CD4-positive, alpha-beta T cell treated with Interleukin-1 beta for 1 hour (primary cell): ENCODE measurements around the gene ADCY6.

Experiments used
- DNase-seq, 2 donors: peaks; one replicate each; pipeline ENCODE4 v3.0.0-alpha.2; 2020 to 2022

ADCY6 gene

DNA sequence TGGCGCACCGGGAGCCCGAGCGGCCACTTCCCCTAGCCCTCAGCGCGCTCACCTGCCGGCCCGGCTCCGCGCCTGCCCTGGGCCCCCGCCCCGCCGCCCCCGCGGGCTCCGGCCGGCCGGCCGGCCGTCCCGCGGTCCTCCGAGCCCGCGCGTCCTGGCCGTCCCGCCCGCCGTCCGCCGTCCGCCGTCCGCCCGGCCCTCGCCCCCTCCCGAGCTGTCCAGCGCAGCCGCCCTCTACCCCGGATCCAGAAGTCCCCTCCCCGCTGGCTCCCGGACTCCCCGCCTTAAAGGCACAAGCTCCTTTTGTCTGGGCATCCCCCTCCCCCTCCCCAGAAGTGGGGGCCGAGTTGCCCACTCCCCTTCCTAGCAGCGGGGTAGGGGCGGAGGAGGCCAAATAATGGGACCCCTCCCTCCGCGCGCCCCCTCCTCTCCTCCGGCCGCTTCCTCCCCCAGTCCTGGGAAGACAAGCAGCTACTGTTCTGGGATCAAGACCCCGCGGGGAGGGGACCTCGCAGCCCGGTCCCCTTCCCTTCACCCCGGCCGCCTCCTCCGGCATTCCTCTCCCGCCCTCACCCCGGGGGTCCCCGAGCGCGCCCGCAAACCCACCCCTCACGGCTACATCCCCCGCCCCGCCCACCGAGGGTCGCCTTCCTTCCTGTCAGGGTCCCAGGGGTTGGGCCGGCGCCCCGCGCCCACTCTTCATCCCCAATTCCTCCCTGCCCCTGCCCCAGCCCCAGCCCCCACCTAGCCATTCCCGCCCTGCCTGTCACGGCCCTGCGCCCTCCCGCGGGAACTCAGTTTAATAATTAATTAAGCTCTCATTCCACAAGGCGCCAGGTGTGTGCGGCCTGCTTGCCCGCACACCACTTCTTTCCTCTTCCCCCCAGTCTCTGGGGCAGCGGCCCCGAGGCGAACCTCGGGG lies at the start of gene ADCY6:
TSS of gene ADCY6 (minus strand) at position 236 of the 922 bp plus-strand sequence. CDS start 5,655 bp downstream, outside the sequence.
- no peak for DNase-seq

- DNase-seq: no peak
These were observed 49.2 kb upstream of the ADCY6 start for GRCh38 chr12:48838048-48838447.

GRCh38 chr12:48832321-48833060 lies 43.6 kb upstream of the ADCY6 start:
- DNase-seq: no peak

DNA sequence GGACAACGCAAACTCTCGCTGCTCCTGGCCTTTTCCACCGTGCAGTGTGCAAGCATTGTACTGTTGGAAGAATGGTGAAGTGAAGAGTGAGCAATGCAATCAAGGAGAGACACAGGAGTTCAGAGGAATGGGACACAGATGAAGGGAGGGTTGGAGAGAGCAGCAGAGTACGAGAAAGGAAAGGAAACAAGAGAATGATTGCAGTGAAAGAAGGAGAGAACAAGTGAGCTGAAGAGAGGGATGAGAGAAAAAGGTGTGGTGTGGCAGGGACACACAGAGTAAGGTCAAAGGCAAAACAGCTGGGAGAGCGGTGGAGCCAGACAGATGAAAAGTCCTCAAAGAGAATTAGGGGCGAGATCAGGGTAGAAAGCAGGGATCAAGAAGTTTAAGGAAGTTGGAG lies 42.4 kb upstream of the ADCY6 start:
- DNase-seq: no peak

GRCh38 chr12:48828841-48829575 lies 40.1 kb upstream of the ADCY6 start:
- no peak for DNase-seq

DNA sequence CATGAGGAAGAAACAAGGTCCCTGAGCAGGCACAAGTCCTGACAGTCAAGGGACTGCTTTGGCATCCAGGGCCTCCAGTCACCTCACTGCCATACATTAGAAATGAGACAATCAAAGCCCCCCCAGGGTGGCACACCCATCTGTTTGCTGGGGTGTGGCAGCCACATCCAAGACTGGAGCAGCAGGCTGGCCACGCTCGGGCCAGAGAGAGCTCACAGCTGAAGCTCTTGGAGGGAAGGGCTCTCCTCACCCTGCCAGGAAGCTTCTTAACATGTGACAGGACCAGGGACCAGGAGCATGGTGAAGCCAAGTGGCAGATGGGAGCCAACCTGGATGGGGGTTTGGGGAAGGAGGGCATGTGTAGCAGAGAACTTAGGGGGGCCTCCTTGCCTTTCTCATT lies 39.4 kb upstream of the ADCY6 start:
- DNase-seq: no peak

- no peak for DNase-seq
These were observed 38.7 kb upstream of the ADCY6 start for GRCh38 chr12:48827513-48828096.

GRCh38 chr12:48827026-48827425 lies 38.1 kb upstream of the ADCY6 start:
- DNase-seq: no peak

DNA sequence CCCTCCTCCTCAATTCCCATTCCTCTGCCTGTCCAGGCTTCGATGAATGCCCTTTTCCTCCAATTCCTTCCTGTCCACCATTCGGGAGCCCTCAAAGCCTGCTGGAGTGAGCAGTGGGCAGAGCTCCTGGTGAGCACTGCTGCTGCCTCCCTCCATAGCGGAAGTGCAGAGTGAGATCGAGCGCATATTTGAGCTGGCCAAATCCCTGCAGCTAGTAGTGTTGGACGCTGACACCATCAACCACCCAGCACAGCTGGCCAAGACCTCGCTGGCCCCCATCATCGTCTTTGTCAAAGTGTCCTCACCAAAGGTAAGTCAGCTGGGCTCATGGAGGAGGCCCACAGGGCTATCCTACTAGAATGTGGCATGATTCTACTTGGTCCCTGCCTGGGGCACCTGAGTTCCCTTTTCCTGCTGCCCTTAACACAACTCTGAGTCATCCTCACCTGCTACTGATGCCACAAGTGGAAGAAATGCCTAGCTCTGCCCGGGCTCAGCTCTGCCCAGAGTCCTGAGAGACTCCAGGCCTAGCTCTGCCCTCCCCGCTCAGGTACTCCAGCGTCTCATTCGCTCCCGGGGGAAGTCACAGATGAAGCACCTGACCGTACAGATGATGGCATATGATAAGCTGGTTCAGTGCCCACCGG lies 37.4 kb upstream of the ADCY6 start:
- no peak for DNase-seq

GRCh38 chr12:48824905-48825304 lies 36.0 kb upstream of the ADCY6 start:
- no peak for DNase-seq

DNA sequence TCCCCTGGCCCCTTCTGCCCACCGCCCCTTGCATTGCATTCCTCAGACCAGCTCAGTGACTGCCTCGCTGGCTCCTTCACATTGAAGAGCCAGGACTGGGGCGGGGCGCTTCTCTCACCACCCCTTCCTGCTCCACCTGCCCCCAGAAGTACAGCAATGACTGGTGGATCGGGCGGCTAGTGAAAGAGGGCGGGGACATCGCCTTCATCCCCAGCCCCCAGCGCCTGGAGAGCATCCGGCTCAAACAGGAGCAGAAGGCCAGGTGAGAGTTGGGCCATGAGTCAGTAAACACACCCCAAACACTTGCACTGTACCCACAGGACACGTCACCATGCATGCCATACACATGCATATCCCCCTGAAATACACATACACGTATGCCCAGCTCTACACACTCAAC lies 35.2 kb upstream of the ADCY6 start:
- DNase-seq: peak in 1 of 2 donors; percentile 24

GRCh38 chr12:48823281-48823680 lies 34.4 kb upstream of the ADCY6 start:
- DNase-seq: no peak

DNA sequence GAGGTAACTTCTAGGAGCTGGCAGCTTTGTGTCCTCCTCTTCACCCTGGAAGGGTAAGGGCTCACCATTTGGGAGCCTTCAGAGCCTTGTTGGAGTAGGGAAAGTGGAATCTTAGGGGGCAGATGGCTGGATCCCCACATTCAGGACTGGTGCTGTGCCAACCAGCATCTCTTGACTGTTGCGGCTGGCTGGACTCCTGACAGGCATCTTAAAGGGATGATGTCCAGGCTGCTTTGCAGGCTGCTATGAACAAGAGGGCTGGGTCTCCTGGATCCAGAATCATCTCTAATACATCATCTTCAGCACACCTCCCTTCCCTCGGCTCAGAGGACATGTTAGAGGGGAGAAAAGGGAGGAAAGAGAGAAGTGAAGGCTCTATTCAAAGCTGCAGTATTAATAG lies 33.8 kb upstream of the ADCY6 start:
- no peak for DNase-seq

- no peak for DNase-seq
These were observed 33.2 kb upstream of the ADCY6 start for GRCh38 chr12:48822139-48822538.

DNA sequence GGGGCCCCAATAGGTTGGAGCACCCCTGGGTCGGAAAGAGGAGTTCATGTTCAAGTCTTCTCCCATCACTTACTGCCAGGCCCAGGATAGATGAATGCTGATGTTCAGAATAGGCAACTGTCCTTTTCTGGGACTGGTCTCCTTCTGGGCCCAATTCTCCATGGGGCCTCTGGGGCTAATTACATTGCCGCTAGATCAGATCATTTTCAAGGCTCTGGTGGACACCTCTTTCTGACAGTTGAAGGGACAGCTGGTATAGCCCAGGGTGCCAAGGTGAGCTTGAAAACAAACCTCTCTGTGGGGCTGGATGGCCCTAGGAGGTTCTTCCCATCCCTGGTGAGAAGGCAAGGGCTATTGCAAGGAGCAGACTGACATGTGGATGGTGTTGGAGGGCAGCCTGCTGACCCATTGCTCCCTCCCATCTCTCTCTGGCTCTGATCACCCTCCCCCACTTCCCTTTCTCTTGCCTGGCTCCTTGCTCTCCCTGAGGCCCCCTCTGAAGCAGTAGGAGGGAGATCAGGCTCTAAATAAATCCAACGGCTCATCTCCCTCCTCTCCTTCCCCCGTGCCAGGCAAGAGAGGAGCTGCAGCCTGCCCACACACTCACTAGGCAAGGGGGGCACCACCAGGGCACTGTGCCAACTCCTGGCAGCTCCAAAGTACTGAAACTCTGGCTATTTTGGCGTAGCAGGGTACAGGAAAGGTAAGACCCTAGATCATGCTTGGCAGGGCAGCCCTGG lies 31.3 kb upstream of the ADCY6 start:
- no peak for DNase-seq

DNA sequence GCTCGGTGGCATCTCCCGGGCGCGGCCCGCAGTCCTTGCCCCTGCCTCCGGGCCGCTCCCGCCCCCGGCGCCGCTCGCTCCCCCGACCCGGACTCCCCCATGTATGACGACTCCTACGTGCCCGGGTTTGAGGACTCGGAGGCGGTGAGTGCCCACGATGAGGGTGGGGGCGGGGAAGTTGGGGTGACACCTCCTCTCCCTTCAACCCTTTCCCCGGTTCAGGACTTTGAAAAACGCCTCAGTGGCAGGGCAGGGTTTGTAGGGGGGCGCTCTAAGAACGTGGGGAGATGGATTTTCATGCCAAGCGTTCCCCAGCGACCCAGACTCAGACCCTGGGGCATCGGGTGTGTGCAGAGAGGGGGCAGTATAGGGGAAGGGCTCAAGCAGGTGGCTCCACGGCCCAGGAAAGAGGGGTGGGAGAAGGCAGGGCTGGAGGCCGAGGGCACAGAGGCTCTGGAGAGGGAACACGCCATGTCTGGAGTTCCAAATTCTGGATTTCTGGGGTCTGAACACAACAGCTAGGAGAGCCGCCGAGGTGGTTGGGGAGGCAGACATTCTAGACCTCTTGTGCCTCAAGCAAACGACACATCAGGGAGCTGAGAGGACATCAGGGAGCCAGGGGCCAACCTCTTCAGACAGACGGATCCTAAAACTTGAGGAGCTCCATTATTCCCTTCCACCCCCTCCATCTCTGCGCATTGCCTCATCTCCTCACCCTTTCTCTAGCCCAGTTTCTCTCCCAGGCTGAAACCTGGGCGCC lies 30.1 kb upstream of the ADCY6 start:
- peak; percentile 25 to 50 for DNase-seq

DNA sequence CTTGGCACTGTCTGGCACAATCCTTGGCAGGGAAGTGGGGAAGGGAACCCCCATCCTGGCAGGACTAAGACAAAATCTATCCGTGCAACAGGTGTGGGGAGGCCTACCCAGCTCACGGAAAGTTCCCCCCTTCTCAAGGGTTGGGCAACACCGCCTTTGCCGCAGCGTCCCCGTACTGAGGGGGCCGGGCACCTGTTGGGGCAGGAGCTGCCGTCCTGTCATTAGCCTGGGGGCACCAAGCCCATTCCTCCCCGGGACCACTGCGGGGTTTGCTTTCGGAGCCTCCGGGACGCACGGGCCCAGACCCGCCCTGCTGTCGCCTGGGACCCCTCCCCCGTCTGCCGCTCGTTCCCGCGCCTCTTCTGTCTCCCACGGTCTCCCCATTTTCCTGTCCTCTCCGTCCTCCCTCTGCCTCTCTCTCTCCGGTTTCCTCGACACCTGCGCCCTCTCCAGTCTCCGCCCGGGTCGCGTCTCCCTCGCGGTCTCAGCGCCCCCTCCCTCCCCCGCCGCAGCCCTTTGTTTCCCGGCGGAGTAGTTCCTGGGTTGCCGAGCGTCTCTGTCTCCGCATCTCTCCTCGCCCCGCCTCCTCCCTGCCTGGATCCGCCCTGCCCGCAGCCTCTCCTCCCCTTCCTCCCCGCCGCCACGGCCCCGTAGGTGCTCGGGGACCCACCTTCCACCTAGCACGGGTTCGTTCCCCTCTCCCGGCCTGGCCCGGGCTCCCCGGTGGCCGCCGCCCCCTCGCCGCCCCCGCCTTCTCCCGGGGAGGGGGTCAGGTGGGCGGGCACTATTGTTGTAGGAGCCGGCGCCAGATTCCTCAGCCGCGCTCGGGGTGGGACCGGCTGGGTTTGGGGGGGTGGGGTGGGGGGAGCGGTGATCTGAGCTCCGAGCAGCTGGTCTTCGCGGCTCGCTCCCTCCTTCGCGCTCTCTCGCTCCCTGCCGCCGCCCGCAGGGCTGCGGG lies 29.3 kb upstream of the ADCY6 start, which contains the start of gene CACNB3:
TSS of gene CACNB3 (plus strand) at position 624 of the 958 bp plus-strand sequence. CDS start 434 bp downstream, outside the sequence.
- peak; percentile 72 to 82 for DNase-seq

DNA sequence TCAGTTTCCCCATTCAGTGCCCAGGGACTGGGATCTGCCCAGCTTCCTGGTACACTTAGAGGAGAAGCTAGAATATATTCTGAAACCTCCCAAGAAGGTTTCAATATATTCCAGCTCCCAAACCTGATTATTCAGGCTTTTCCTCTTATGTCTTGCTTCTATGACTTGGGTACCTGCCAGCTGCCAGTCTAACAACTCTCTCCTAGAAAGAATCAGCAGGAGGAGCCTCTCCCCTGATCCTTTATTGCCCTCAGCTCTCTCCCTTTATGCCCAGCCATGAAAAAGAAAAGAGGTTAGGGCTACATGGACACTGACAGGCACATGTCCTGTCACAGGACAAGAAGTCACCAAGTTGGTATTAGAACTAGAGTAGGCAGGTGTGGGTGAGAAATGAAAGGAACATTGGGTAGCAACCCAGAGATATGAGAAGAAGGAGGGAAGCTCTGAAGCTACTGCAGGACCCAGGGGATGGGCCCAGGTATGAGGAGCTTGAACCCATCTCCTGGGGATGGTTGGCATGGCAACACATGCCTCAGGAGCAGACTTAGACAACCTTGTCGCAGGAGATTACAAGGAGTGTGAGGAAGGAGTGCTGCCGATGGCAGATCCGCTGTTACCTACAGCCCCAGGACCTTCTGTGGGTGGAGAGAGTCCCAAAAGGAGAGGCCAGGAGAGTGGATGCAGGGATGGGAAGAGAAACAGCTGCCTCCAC lies 27.4 kb upstream of the ADCY6 start:
- no peak for DNase-seq
